WTC11 (cell line): ENCODE data around the gene LARP1. TPM values are rescaled to one million over a fixed set of nuclear protein-coding genes. Genes with fewer than 3 reads are reported as not detected.
A peak's percentile ranks its signal among the peaks of the same experiment; 100 is the strongest.
"Not testable (repeated sequence)": the region's sequence is repeated elsewhere in the genome, so short reads cannot be mapped to it uniquely, and the experiment has no call there.

Experiments
- ATAC-seq: fragments of 200-7000 bp; cut with Tn5 transposase; 2 replicates; pipeline ENCODE4 v1.10.0; 2021; ENCODE audit warnings: mild to moderate bottlenecking, moderate library complexity
- CTCF ChIA-PET: fragments of 300-600 bp; sonication (Branson Sonifier 250); formaldehyde crosslinking; loops from one replicate; lab custom pipeline; 2021; ENCODE audit warnings: antibody characterized with exemption; lab: Charles Lee
- POLR2A ChIA-PET: fragments of 350-600 bp; sonication (Branson Sonifier 250); formaldehyde crosslinking; loops from one replicate; lab custom pipeline; 2021; ENCODE audit warnings: antibody characterized with exemption; lab: Charles Lee
- DNase-seq: peaks from one replicate; pipeline ENCODE4 v3.0.0; 2021; ENCODE audit warnings: low spot score
- H3K27ac Mint-ChIP-seq: 2 replicates; pipeline ENCODE4 v1.8.0; 2021; ENCODE audit warnings: mixed read lengths
- H3K27me3 Mint-ChIP-seq: 2 replicates; pipeline ENCODE4 v1.8.0; 2021; ENCODE audit warnings: low read depth, mild to moderate bottlenecking, moderate library complexity, mixed read lengths
- H3K36me3 Mint-ChIP-seq: 2 replicates; pipeline ENCODE4 v1.8.0; 2021; ENCODE audit warnings: mixed read lengths
- H3K4me1 Mint-ChIP-seq: 2 replicates; pipeline ENCODE4 v1.8.0; 2022; ENCODE audit warnings: mixed read lengths
- H3K4me3 Mint-ChIP-seq: 2 replicates; pipeline ENCODE4 v1.8.0; 2021; ENCODE audit warnings: mild to moderate bottlenecking, moderate library complexity, mixed read lengths
- H3K9me3 Mint-ChIP-seq: 2 replicates; pipeline ENCODE4 v1.8.0; 2021; ENCODE audit warnings: mixed read lengths
- ARID4B ChIP-seq: sonication (generic); formaldehyde crosslinking; IDR thresholded peaks from 2 replicates; pipeline ENCODE4 v1.8.0; 2023; ENCODE audit warnings: missing genetic modification reagents, mild to moderate bottlenecking, borderline replicate concordance
- CREM ChIP-seq: sonication (generic); formaldehyde crosslinking; IDR thresholded peaks from 2 replicates; pipeline ENCODE4 v1.8.1; 2022; ENCODE audit warnings: mild to moderate bottlenecking, missing genetic modification reagents, moderate library complexity
- IRF2 ChIP-seq: sonication (generic); formaldehyde crosslinking; IDR thresholded peaks from 2 replicates; pipeline ENCODE4 v1.8.0; 2022; ENCODE audit warnings: low read depth, missing genetic modification reagents, borderline replicate concordance
- JUN ChIP-seq: sonication (generic); formaldehyde crosslinking; IDR thresholded peaks from 2 replicates; pipeline ENCODE4 v1.8.0; 2023; ENCODE audit warnings: mild to moderate bottlenecking, missing genetic modification reagents
- KAT7 ChIP-seq: sonication (generic); formaldehyde crosslinking; IDR thresholded peaks from 2 replicates; pipeline ENCODE4 v1.8.1; 2023; ENCODE audit warnings: missing genetic modification reagents, mild to moderate bottlenecking, borderline replicate concordance
- NR2C2 ChIP-seq: sonication (generic); formaldehyde crosslinking; IDR thresholded peaks from 2 replicates; pipeline ENCODE4 v1.8.0; 2022; ENCODE audit warnings: mild to moderate bottlenecking, missing genetic modification reagents
- SMAD3 ChIP-seq: sonication (generic); formaldehyde crosslinking; IDR thresholded peaks from 2 replicates; pipeline ENCODE4 v1.8.0; 2022; ENCODE audit warnings: missing genetic modification reagents, mild to moderate bottlenecking, borderline replicate concordance
- SMAD4 ChIP-seq: sonication (generic); formaldehyde crosslinking; IDR thresholded peaks from 2 replicates; pipeline ENCODE4 v1.8.0; 2022; ENCODE audit warnings: mild to moderate bottlenecking, missing genetic modification reagents
- TP53 ChIP-seq: sonication (generic); formaldehyde crosslinking; IDR thresholded peaks from 2 replicates; pipeline ENCODE4 v1.8.1; 2023; ENCODE audit warnings: mild to moderate bottlenecking, missing genetic modification reagents
- USF1 ChIP-seq: sonication (generic); formaldehyde crosslinking; IDR thresholded peaks from 2 replicates; pipeline ENCODE4 v1.8.0; 2022; ENCODE audit warnings: mild to moderate bottlenecking, missing genetic modification reagents
- ZMAT4 ChIP-seq: fragments of 250-450 bp; sonication (Bioruptor Pico); IDR thresholded peaks from 2 replicates; pipeline ENCODE4 v1.9.0; 2021; ENCODE audit warnings: mild to moderate bottlenecking
- ZNF232 ChIP-seq: sonication (generic); formaldehyde crosslinking; IDR thresholded peaks from 2 replicates; pipeline ENCODE4 v1.8.0; 2022; ENCODE audit warnings: mild to moderate bottlenecking, missing genetic modification reagents
- ZNF317 ChIP-seq: sonication (generic); formaldehyde crosslinking; IDR thresholded peaks from 2 replicates; pipeline ENCODE4 v1.8.1; 2023; ENCODE audit warnings: low read depth, mild to moderate bottlenecking, moderate library complexity, missing genetic modification reagents, borderline replicate concordance
- total RNA-seq: library from RNA; stranded (reverse); gene quantifications from 3 replicates; pipeline ENCODE4 v1.2.3, GENCODE V29; 2021
- TF ChIP-seq, protein P1 (sequence below): sonication (generic); formaldehyde crosslinking; IDR thresholded peaks from 2 replicates; pipeline ENCODE4 v1.8.1; 2022; ENCODE audit warnings: missing genetic modification reagents, borderline replicate concordance
- TF ChIP-seq, protein P2 (sequence below): fragments of 250-450 bp; sonication (Bioruptor Pico); IDR thresholded peaks from 2 replicates; pipeline ENCODE4 v2.1.2; 2022; ENCODE audit warnings: mild to moderate bottlenecking, moderate library complexity
- TF ChIP-seq, protein P3 (sequence below): sonication (generic); formaldehyde crosslinking; IDR thresholded peaks from 2 replicates; pipeline ENCODE4 v1.8.1; 2022; ENCODE audit warnings: mild to moderate bottlenecking, missing genetic modification reagents, moderate library complexity, borderline replicate concordance

Gene LARP1
- total RNA-seq, 1 experiment from 2014 or later = 406 TPM

DNA sequence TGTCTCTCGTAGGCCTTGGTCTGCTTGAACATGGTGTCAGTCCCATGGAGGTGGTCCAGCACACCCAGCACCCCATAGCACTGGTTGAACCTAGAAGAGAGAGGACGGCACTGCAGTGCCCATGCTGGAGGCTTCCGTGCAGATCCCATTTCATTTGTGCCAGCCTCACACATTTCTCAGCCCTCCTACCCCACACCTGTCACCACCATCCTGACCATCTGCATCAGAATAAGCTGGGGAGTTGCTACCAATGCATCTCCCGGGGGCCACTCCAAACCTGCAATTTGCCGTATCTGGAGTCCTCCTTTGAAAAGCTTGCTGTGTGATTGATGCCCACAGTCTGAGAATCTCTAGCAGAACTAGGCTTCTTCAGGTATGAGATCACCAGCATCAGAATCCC, 65.2 kb downstream of the LARP1 start:
- ChIA-PET CTCF (interaction anchor here (1.8 kb wide), 1 partner anchor 170 kb away, joined by 7 read pairs; no protein-coding TSS in a partner anchor), POLR2A (interaction anchor here (0.8 kb wide), 1 partner anchor 24 kb away, joined by 3 read pairs; no protein-coding TSS in a partner anchor)
- Mint-ChIP-seq H3K4me3 (no peak overlapping the region), H3K27me3 (no peaks in the 10 kb centered on the region), H3K4me1 (peaks cover 16% of the 10 kb centered on the region; the same call in 1 of the 2 replicates), H3K36me3 (peaks cover 58% of the 10 kb centered on the region), H3K9me3 (no peaks in the 10 kb centered on the region), H3K27ac (peak overlapping the region; percentile 65; the same call in 1 of the 2 replicates)
- no peak; the same call in none of the 2 replicates for ATAC-seq
- DNase-seq = no peak
- TF ChIP-seq KAT7 (no peak), TP53 (no peak), ZNF232 (CRISPR knock-in tag) (no peak), SMAD3 (no peak), ZNF317 (CRISPR knock-in tag) (no peak), NR2C2 (CRISPR knock-in tag) (no peak), ZMAT4 (CRISPR knock-in tag) (no peak), JUN (CRISPR knock-in tag) (no peak)
- TF ChIP-seq, protein P1, sequence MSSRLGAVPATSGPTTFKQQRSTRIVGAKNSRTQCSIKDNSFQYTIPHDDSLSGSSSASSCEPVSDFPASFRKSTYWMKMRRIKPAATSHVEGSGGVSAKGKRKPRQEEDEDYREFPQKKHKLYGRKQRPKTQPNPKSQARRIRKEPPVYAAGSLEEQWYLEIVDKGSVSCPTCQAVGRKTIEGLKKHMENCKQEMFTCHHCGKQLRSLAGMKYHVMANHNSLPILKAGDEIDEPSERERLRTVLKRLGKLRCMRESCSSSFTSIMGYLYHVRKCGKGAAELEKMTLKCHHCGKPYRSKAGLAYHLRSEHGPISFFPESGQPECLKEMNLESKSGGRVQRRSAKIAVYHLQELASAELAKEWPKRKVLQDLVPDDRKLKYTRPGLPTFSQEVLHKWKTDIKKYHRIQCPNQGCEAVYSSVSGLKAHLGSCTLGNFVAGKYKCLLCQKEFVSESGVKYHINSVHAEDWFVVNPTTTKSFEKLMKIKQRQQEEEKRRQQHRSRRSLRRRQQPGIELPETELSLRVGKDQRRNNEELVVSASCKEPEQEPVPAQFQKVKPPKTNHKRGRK = no peak
- TF ChIP-seq, protein P2, sequence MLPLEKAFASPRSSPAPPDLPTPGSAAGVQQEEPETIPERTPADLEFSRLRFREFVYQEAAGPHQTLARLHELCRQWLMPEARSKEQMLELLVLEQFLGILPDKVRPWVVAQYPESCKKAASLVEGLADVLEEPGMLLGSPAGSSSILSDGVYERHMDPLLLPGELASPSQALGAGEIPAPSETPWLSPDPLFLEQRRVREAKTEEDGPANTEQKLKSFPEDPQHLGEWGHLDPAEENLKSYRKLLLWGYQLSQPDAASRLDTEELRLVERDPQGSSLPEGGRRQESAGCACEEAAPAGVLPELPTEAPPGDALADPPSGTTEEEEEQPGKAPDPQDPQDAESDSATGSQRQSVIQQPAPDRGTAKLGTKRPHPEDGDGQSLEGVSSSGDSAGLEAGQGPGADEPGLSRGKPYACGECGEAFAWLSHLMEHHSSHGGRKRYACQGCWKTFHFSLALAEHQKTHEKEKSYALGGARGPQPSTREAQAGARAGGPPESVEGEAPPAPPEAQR = no peak
- TF ChIP-seq, protein P3, sequence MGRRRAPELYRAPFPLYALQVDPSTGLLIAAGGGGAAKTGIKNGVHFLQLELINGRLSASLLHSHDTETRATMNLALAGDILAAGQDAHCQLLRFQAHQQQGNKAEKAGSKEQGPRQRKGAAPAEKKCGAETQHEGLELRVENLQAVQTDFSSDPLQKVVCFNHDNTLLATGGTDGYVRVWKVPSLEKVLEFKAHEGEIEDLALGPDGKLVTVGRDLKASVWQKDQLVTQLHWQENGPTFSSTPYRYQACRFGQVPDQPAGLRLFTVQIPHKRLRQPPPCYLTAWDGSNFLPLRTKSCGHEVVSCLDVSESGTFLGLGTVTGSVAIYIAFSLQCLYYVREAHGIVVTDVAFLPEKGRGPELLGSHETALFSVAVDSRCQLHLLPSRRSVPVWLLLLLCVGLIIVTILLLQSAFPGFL (CRISPR knock-in tag) = no peak

- H3K4me3 Mint-ChIP-seq, H3K27me3 Mint-ChIP-seq, DNase-seq, H3K9me3 Mint-ChIP-seq, ATAC-seq: not testable (repeated sequence)
- Mint-ChIP-seq H3K27ac (0 out of 2 replicates have a peak overlapping the region, but pooled peaks have one; percentile 29), H3K4me1 (peaks cover 16% of the 10 kb centered on the region; the same call in 1 of the 2 replicates), H3K36me3 (peaks cover 45% of the 10 kb centered on the region)
- ChIA-PET POLR2A (interaction anchor here (0.6 kb wide), 1 partner anchor 178 kb away, joined by 3 read pairs; no protein-coding TSS in a partner anchor), CTCF (interaction anchor here (0.5 kb wide), 1 partner anchor 190 kb away, joined by 4 read pairs; no protein-coding TSS in a partner anchor)
Measured at GRCh38 chr5:154822896-154823295, 67.7 kb downstream of the LARP1 start.

DNA sequence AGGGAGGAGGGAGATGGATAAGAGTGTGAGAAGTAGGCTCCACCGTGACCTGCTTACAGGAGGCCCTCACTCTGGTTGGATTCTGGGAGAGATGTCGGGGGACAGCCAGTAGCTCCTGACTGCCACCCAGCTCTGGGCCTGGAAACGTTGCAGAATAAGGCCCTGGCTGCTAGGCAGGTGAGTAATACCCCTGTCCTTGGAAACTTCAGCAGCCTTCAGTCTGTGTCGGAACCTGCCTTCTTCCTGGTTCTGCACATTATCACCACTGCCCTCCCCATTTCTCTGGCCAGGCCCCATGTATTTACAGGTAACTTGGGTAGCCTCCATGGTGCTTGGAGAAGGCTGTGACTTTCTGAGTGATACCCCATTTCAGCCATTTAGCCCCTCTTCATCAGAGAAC, 68.4 kb downstream of the LARP1 start:
- POLR2A ChIA-PET = no interaction called here
- no peak for ATAC-seq

More for the DNA sequence above, 68.4 kb downstream of the LARP1 start:
- Mint-ChIP-seq H3K4me1 (peaks cover 16% of the 10 kb centered on the region; the same call in 1 of the 2 replicates), H3K27me3 (no peaks in the 10 kb centered on the region), H3K4me3 (no peak overlapping the region), H3K36me3 (peaks cover 41% of the 10 kb centered on the region), H3K27ac (peak overlapping the region; percentile 29; the same call in 1 of the 2 replicates), H3K9me3 (no peaks in the 10 kb centered on the region)
- DNase-seq = no peak
- TF ChIP-seq SMAD3 (no peak), ARID4B (CRISPR knock-in tag) (no peak), NR2C2 (CRISPR knock-in tag) (no peak), SMAD4 (CRISPR knock-in tag) (no peak), CREM (CRISPR knock-in tag) (no peak), TP53 (no peak), USF1 (CRISPR knock-in tag) (no peak), IRF2 (CRISPR knock-in tag) (no peak)
- TF ChIP-seq, protein P1 = no peak
- CTCF ChIA-PET = no interaction called here
